SU-DHL-6 (cell line): Measurements from ENCODE around the gene STX12.
"Not testable (repeated sequence)": the region's sequence is repeated elsewhere in the genome, so short reads cannot be mapped to it uniquely, and the experiment has no call there.

ENCODE experiments used
- H2AFZ ChIP-seq: fragments of 200-600 bp; sonication (generic); 2 replicates; pipeline ENCODE4 v1.6.1; 2014; ENCODE audit warnings: low read depth, mild to moderate bottlenecking, moderate library complexity, mixed read lengths, antibody characterized with exemption, low read length; ENCODE audit not compliant: severe bottlenecking
- H3F3A ChIP-seq: fragments of 200-600 bp; shearing (Covaris generic); 2 replicates; pipeline ENCODE4 v1.6.0; 2016; ENCODE audit warnings: antibody characterized with exemption, mild to moderate bottlenecking; ENCODE audit not compliant: insufficient read depth
- H3K27ac ChIP-seq: fragments of 200-600 bp; sonication (generic); 2 replicates; pipeline ENCODE4 v1.5.1; 2016; ENCODE audit warnings: low read depth, mild to moderate bottlenecking, low read length, moderate library complexity, mixed read lengths
- H3K27me3 ChIP-seq: fragments of 200-600 bp; sonication (generic), shearing (Covaris generic); 2 replicates; pipeline ENCODE4 v1.6.0; 2014; ENCODE audit warnings: mild to moderate bottlenecking, low read length
- H3K36me3 ChIP-seq: fragments of 200-600 bp; sonication (generic); 2 replicates; pipeline ENCODE4 v1.6.1; 2014; ENCODE audit warnings: mild to moderate bottlenecking, low read length, mixed read lengths
- H3K4me2 ChIP-seq: fragments of 300-600, 200-600 bp; shearing (Covaris generic), sonication (generic); 2 replicates; pipeline ENCODE4 v1.6.0; 2014; ENCODE audit warnings: low read length, low read depth, mild to moderate bottlenecking; ENCODE audit not compliant: poor library complexity, severe bottlenecking
- H3K4me3 ChIP-seq: fragments of 200-600 bp; sonication (generic); 2 replicates; pipeline ENCODE4 v1.5.1; 2014; ENCODE audit warnings: antibody characterized with exemption, low read length, mild to moderate bottlenecking, mixed read lengths; ENCODE audit not compliant: insufficient read depth, poor library complexity, severe bottlenecking
- H3K79me2 ChIP-seq: fragments of 200-600 bp; sonication (generic); 2 replicates; pipeline ENCODE4 v1.6.1; 2014; ENCODE audit warnings: mild to moderate bottlenecking, low read length, moderate library complexity; ENCODE audit not compliant: insufficient read depth
- H3K9ac ChIP-seq: fragments of 200-600 bp; sonication (generic); 2 replicates; pipeline ENCODE4 v1.7.0; 2014; ENCODE audit warnings: mild to moderate bottlenecking, low read length
- H3K9me2 ChIP-seq: fragments of 200-600 bp; sonication (generic); replicated peaks from 2 replicates; pipeline ENCODE4 v1.6.1; 2014; ENCODE audit warnings: low read length; ENCODE audit not compliant: insufficient read depth
- H3K9me3 ChIP-seq: fragments of 200-600 bp; sonication (generic); 2 replicates; pipeline ENCODE4 v1.6.1; 2014; ENCODE audit warnings: low read length, mixed read lengths; ENCODE audit not compliant: insufficient read depth
- H4K20me1 ChIP-seq: fragments of 200-600 bp; sonication (generic); 2 replicates; pipeline ENCODE4 v1.6.1; 2014; ENCODE audit warnings: low read depth, mild to moderate bottlenecking, antibody characterized with exemption, low read length, moderate library complexity, mixed read lengths
- CTCF ChIP-seq: fragments of 200-600 bp; sonication (generic); IDR thresholded peaks from one replicate; pipeline ENCODE4 v1.5.1; 2017; ENCODE audit warnings: antibody characterized with exemption, mild to moderate bottlenecking, low read length, moderate library complexity; ENCODE audit not compliant: insufficient read depth, poor library complexity, severe bottlenecking
- EZH2phosphoT487 ChIP-seq: fragments of 200-600 bp; sonication (generic), shearing (Covaris generic); conservative IDR thresholded peaks from 2 replicates; pipeline ENCODE4 v1.6.1; 2018; ENCODE audit warnings: mild to moderate bottlenecking, antibody characterized with exemption, low read length, moderate library complexity, mixed read lengths

The STX12 gene

GRCh38 chr1:27807385-27807784 lies 34.4 kb downstream of the STX12 start:
- peaks cover 19% of the 10 kb centered on the region; the same call in 1 of the 2 replicates for H3K36me3 ChIP-seq
- no peak overlapping the region for H3K9ac ChIP-seq
- H3K27ac ChIP-seq, result no peak overlapping the region
- no peaks in the 10 kb centered on the region for H3K79me2 ChIP-seq
- no peak overlapping the region for H2AFZ ChIP-seq
- TF ChIP-seq EZH2phosphoT487 (no peak), CTCF (no peak)
- H3F3A ChIP-seq, result peaks cover 9% of the 10 kb centered on the region; the same call in 1 of the 2 replicates
- no peaks in the 10 kb centered on the region for H4K20me1 ChIP-seq
- no peaks in the 10 kb centered on the region for H3K27me3 ChIP-seq
- H3K9me3 ChIP-seq, result no peaks in the 10 kb centered on the region
- H3K4me3 ChIP-seq, result no peak overlapping the region
- no peaks in the 10 kb centered on the region for H3K9me2 ChIP-seq
- no peak overlapping the region for H3K4me2 ChIP-seq

- H3K9ac ChIP-seq, H3K4me2 ChIP-seq, H3K79me2 ChIP-seq, H3K4me3 ChIP-seq, H3K9me2 ChIP-seq, H3K27me3 ChIP-seq, H4K20me1 ChIP-seq, H3F3A ChIP-seq, H2AFZ ChIP-seq, H3K9me3 ChIP-seq, H3K27ac ChIP-seq: not testable (repeated sequence)
- peaks cover 13% of the 10 kb centered on the region; the same call in 1 of the 2 replicates for H3K36me3 ChIP-seq
Measured at GRCh38 chr1:27808131-27808530, 35.1 kb downstream of the STX12 start.

- TF ChIP-seq EZH2phosphoT487 (no peak), CTCF (no peak)
- Histone ChIP-seq H3K4me3 (no peak overlapping the region), H3K36me3 (peaks cover 12% of the 10 kb centered on the region; the same call in 1 of the 2 replicates), H3K9me2 (no peaks in the 10 kb centered on the region), H3K27ac (no peak overlapping the region), H2AFZ (no peak overlapping the region), H4K20me1 (no peaks in the 10 kb centered on the region), H3K9me3 (no peaks in the 10 kb centered on the region), H3K4me2 (no peak overlapping the region), H3K27me3 (no peaks in the 10 kb centered on the region), H3K79me2 (no peaks in the 10 kb centered on the region), H3K9ac (no peak overlapping the region), H3F3A (peaks cover 9% of the 10 kb centered on the region; the same call in 1 of the 2 replicates)
Measured at GRCh38 chr1:27809883-27810282, 36.9 kb downstream of the STX12 start.

- Histone ChIP-seq H3K4me2 (no peak overlapping the region), H3K36me3 (no peaks in the 10 kb centered on the region), H3K9ac (no peak overlapping the region), H3K9me3 (no peaks in the 10 kb centered on the region), H3K27me3 (no peaks in the 10 kb centered on the region), H2AFZ (no peak overlapping the region), H4K20me1 (no peaks in the 10 kb centered on the region), H3K9me2 (no peaks in the 10 kb centered on the region), H3K27ac (no peak overlapping the region), H3K4me3 (no peak overlapping the region), H3K79me2 (no peaks in the 10 kb centered on the region), H3F3A (0 out of 2 replicates have a peak, but pooled peaks cover 5% of the 10 kb centered on the region)
- TF ChIP-seq CTCF (no peak), EZH2phosphoT487 (no peak)
Measured at GRCh38 chr1:27811741-27812500, 38.9 kb downstream of the STX12 start.
